Left lobe of liver (tissue), 2 donors: ENCODE measurements around the gene ZNF608. TPM values are rescaled to one million over a fixed set of nuclear protein-coding genes. Genes with fewer than 3 reads are reported as not detected.
A peak's percentile ranks its signal among the peaks of the same experiment; 100 is the strongest.

Experiments used
- ATAC-seq: fragments of 200-7000 bp; cut with Tn5 transposase; one replicate; pipeline ENCODE4 v1.9.1; 2020; ENCODE audit warnings: mild to moderate bottlenecking, moderate library complexity
- DNase-seq: peaks from one replicate; pipeline ENCODE4 v3.0.0-alpha.2; 2020; ENCODE audit warnings: low spot score
- total RNA-seq: library from RNA; stranded (reverse); gene quantifications from one replicate; pipeline ENCODE4 v1.2.1, GENCODE V29; 2021
- donor health status: DM: no; HTN: no; CAD: no; lungs with moderate emphysema.
- donor health status: DM: no; HTN: yes; CAD: no.

Gene ZNF608
- total RNA-seq, 1 donor from 2014 or later: 5.0 TPM

GRCh38 chr5:124724357-124725039 lies 21.9 kb downstream of the ZNF608 start:
- ATAC-seq (no peak), DNase-seq (no peak)

GRCh38 chr5:124721229-124721735 lies 25.2 kb downstream of the ZNF608 start:
- ATAC-seq (no peak), DNase-seq (no peak)

- DNase-seq (no peak), ATAC-seq (no peak)
Measured at GRCh38 chr5:124720593-124720992, 25.8 kb downstream of the ZNF608 start.

- DNase-seq (no peak), ATAC-seq (no peak)
Measured at GRCh38 chr5:124719113-124719967, 27.1 kb downstream of the ZNF608 start.

- peak; percentile 56 for ATAC-seq
- DNase-seq: no peak
Measured at GRCh38 chr5:124718380-124718789, 28.1 kb downstream of the ZNF608 start.

- DNase-seq (no peak), ATAC-seq (no peak)
Measured at GRCh38 chr5:124716169-124716568, 30.3 kb downstream of the ZNF608 start.

GRCh38 chr5:124714910-124715309 lies 31.5 kb downstream of the ZNF608 start:
- ATAC-seq: no peak
- DNase-seq: no peak

- no peak for ATAC-seq
- no peak for DNase-seq
Measured at GRCh38 chr5:124713595-124713994, 32.8 kb downstream of the ZNF608 start.

- ATAC-seq: no peak
- no peak for DNase-seq
Measured at GRCh38 chr5:124712731-124713305, 33.6 kb downstream of the ZNF608 start.

GRCh38 chr5:124708086-124708485 lies 38.4 kb downstream of the ZNF608 start:
- ATAC-seq (no peak), DNase-seq (no peak)

- ATAC-seq (no peak), DNase-seq (no peak)
Measured at GRCh38 chr5:124707520-124707919, 38.9 kb downstream of the ZNF608 start.

GRCh38 chr5:124706729-124707361 lies 39.6 kb downstream of the ZNF608 start:
- no peak for ATAC-seq
- no peak for DNase-seq

GRCh38 chr5:124706051-124706450 lies 40.4 kb downstream of the ZNF608 start:
- ATAC-seq (no peak), DNase-seq (no peak)

- ATAC-seq (no peak), DNase-seq (no peak)
Measured at GRCh38 chr5:124705577-124705976, 40.9 kb downstream of the ZNF608 start.

- no peak for DNase-seq
- ATAC-seq: no peak
Measured at GRCh38 chr5:124704594-124705284, 41.7 kb downstream of the ZNF608 start.

GRCh38 chr5:124703995-124704394 lies 42.4 kb downstream of the ZNF608 start:
- no peak for DNase-seq
- no peak for ATAC-seq

GRCh38 chr5:124702525-124702924 lies 43.9 kb downstream of the ZNF608 start:
- DNase-seq (no peak), ATAC-seq (no peak)

GRCh38 chr5:124701873-124702425 lies 44.5 kb downstream of the ZNF608 start:
- DNase-seq (no peak), ATAC-seq (no peak)

- ATAC-seq: no peak
- no peak for DNase-seq
Measured at GRCh38 chr5:124701016-124701415, 45.4 kb downstream of the ZNF608 start.

- ATAC-seq: no peak
- no peak for DNase-seq
Measured at GRCh38 chr5:124700333-124700732, 46.1 kb downstream of the ZNF608 start.
